GM23338 (cell line): Measurements from ENCODE around the gene PNKP. TPM values are rescaled to one million over a fixed set of nuclear protein-coding genes. Genes with fewer than 3 reads are reported as not detected.

ENCODE experiments used
- ATAC-seq: fragments of 200-7000 bp; cut with Tn5 transposase; 3 replicates; pipeline ENCODE4 v1.9.1; 2020
- DNase-seq: peaks from one replicate; pipeline ENCODE4 v3.0.0-alpha.2; 2015; ENCODE audit warnings: low spot score
- H2AFZ ChIP-seq: fragments of 200-600 bp; sonication (generic); 2 replicates; pipeline ENCODE4 v1.8.0; 2016; ENCODE audit warnings: antibody characterized with exemption, mild to moderate bottlenecking, moderate library complexity
- H3F3A ChIP-seq: fragments of 200-600 bp; sonication (generic); replicated peaks from 2 replicates; pipeline ENCODE4 v1.8.0; 2017; ENCODE audit warnings: antibody characterized with exemption, mixed run types, low read depth
- H3K27ac ChIP-seq: fragments of 200-600 bp; sonication (generic); 2 replicates; pipeline ENCODE4 v1.6.1; 2016; ENCODE audit warnings: low read depth
- H3K27me3 ChIP-seq: fragments of 200-600 bp; sonication (generic); 2 replicates; pipeline ENCODE4 v1.8.0; 2016; ENCODE audit warnings: mild to moderate bottlenecking, mixed run types, moderate library complexity; ENCODE audit not compliant: insufficient read depth
- H3K36me3 ChIP-seq: fragments of 200-600 bp; sonication (generic); 2 replicates; pipeline ENCODE4 v1.8.0; 2016; ENCODE audit warnings: mild to moderate bottlenecking; ENCODE audit not compliant: insufficient read depth
- H3K4me1 ChIP-seq: fragments of 200-600 bp; sonication (generic); 2 replicates; pipeline ENCODE4 v1.8.0; 2016; ENCODE audit warnings: mild to moderate bottlenecking, moderate library complexity; ENCODE audit not compliant: insufficient read depth
- H3K4me2 ChIP-seq: fragments of 200-600 bp; sonication (generic); 2 replicates; pipeline ENCODE4 v1.7.1; 2017; ENCODE audit warnings: mixed run types
- H3K4me3 ChIP-seq: fragments of 200-600 bp; sonication (generic); 2 replicates; pipeline ENCODE4 v1.6.1; 2016; ENCODE audit warnings: mixed run types
- H3K79me2 ChIP-seq: fragments of 200-600 bp; sonication (generic); replicated peaks from 2 replicates; pipeline ENCODE4 v1.8.0; 2017; ENCODE audit warnings: mild to moderate bottlenecking; ENCODE audit not compliant: insufficient read depth
- H3K9me2 ChIP-seq: fragments of 200-600 bp; sonication (generic); 2 replicates; pipeline ENCODE4 v1.8.0; 2017; ENCODE audit not compliant: insufficient read depth
- H4K20me1 ChIP-seq: fragments of 200-600 bp; sonication (generic); replicated peaks from 2 replicates; pipeline ENCODE4 v1.8.0; 2017; ENCODE audit warnings: mild to moderate bottlenecking; ENCODE audit not compliant: insufficient read depth
- H3K27ac Mint-ChIP-seq: 2 replicates; pipeline ENCODE4 v1.8.0; 2020; ENCODE audit warnings: inconsistent platforms, mild to moderate bottlenecking, moderate library complexity, mixed read lengths
- H3K27me3 Mint-ChIP-seq: 3 replicates; pipeline ENCODE4 v1.8.0; 2022; ENCODE audit warnings: low read depth, mild to moderate bottlenecking, moderate library complexity, mixed read lengths, inconsistent platforms; ENCODE audit not compliant: insufficient read depth, poor library complexity
- H3K36me3 Mint-ChIP-seq: 3 replicates; pipeline ENCODE4 v1.8.0; 2021; ENCODE audit warnings: low read depth, mild to moderate bottlenecking, inconsistent platforms, moderate library complexity, mixed read lengths
- H3K4me1 Mint-ChIP-seq: 3 replicates; pipeline ENCODE4 v1.8.0; 2020; ENCODE audit warnings: mild to moderate bottlenecking, inconsistent platforms, mixed read lengths
- H3K4me3 Mint-ChIP-seq: 3 replicates; pipeline ENCODE4 v1.8.0; 2021; ENCODE audit warnings: moderate library complexity, mild to moderate bottlenecking, inconsistent platforms, mixed read lengths
- H3K9me3 Mint-ChIP-seq: 3 replicates; pipeline ENCODE4 v1.8.0; 2020; ENCODE audit warnings: moderate library complexity, mild to moderate bottlenecking, inconsistent platforms, mixed read lengths
- ETS1 ChIP-seq: IDR thresholded peaks from 2 replicates; pipeline ENCODE4 v1.6.1; 2016; ENCODE audit warnings: antibody characterized with exemption
- EZH2 ChIP-seq: fragments of 200-600 bp; sonication (generic); IDR thresholded peaks from one replicate; pipeline ENCODE4 v1.8.0; 2017; ENCODE audit warnings: antibody characterized with exemption, mild to moderate bottlenecking, low read depth; ENCODE audit not compliant: unreplicated experiment
- NANOG ChIP-seq: IDR thresholded peaks from 2 replicates; pipeline ENCODE4 v1.6.1; 2016; ENCODE audit warnings: antibody characterized with exemption, borderline replicate concordance
- ZNF462 ChIP-seq: fragments of 250-450 bp; sonication (Bioruptor Pico); IDR thresholded peaks from 2 replicates; pipeline ENCODE4 v1.5.0; 2020; ENCODE audit warnings: mild to moderate bottlenecking, moderate library complexity
- microRNA-seq: library from miRNA; unstranded; fragments of <30 nt; microRNA quantifications from one replicate; pipeline ENCODE4, GENCODE V29; 2017
- polyA plus RNA-seq: library from polyadenylated mRNA; unstranded; fragments of >200 nt; fragmentation: Nextera tagmentation; extraction: Ambion mirVana; gene quantifications from 2 replicates; pipeline ENCODE4 v1.2.1, GENCODE V29; 2016
- small RNA-seq: library from RNA; depleted of rRNA; stranded (forward); fragments of <200 nt; gene quantifications from one replicate; pipeline ENCODE3, GENCODE V24; 2014; ENCODE audit warnings: low replicate concordance
- total RNA-seq: library from RNA; depleted of rRNA; stranded (reverse); fragments of >200 nt; shearing (Covaris generic); gene quantifications from 2 replicates; pipeline ENCODE4 v1.2.3, GENCODE V29; 2014; rRNA removed

The PNKP gene
- total and polyA plus RNA-seq, 2 experiments from 2014 or later = 99.6 to 109 TPM

DNA sequence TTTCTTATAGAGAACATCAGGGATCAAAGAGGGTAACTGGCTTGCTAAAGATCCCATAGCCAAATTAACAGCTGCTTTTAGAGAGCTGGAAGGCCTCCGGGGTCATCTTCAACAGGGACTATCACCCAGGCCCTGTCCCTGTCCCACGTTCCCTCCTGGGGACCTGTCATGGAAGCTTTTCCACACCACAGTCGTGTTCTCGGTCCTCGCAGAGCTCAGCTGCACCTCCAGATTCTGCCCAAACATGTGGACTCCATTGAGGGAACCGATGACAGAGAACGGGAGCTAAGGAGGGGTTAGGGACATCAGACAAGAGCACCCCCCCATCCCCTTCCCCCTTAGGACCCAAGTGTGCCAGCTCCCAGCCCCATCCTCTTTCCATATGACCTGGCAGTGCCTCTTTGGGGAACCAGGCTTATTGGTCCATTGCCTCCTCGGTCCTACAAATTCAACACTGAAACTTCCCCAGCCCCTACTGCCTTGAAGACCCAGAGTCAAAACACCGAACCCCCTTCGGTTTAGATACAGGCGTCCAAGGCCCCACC, 54.9 kb downstream of the PNKP start (continued):
- TF ChIP-seq ETS1 (no peak), EZH2 (no peak)

DNA sequence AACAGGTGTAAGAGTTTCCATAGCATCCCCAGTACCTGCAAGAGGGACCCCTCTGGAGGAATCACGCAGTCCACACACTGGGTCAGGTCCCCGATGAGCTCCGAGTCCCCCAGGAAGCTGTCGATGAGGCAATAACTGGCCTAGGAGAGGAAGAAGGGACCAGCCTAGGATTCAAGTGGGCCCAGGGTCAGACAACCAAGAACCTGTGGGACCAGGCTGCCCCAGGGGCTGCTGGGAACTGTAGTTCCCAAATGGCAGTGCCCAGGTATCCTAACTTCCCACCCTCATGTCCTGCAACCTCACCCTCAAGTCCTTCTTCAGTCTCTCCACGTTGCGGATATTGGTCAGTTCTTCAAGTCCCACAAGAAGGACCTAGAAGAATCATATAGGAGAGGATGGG, 56.0 kb downstream of the PNKP start:
- Histone ChIP-seq H3K4me3 (no peak overlapping the region), H3K4me2 (no peak overlapping the region), H4K20me1 (no peaks in the 10 kb centered on the region; the same call in 1 of the 2 replicates), H2AFZ (no peak overlapping the region), H3K4me1 (peaks cover 14% of the 10 kb centered on the region; the same call in 1 of the 2 replicates), H3K27ac (no peak overlapping the region), H3K9me2 (no peaks in the 10 kb centered on the region), H3K79me2 (no peaks in the 10 kb centered on the region), H3K27me3 (no peaks in the 10 kb centered on the region), H3K36me3 (no peaks in the 10 kb centered on the region; the same call in 1 of the 2 replicates), H3F3A (peaks cover 17% of the 10 kb centered on the region)
- peaks cover 24% of the 10 kb centered on the region for H3K27me3 Mint-ChIP-seq
- H3K9me3 Mint-ChIP-seq = no peaks in the 10 kb centered on the region; the same call in 2 of the 3 replicates
- 0 out of 3 replicates have a peak overlapping the region, but pooled peaks have one; percentile 16 for H3K4me3 Mint-ChIP-seq
- TF ChIP-seq NANOG (no peak), ZNF462 (CRISPR knock-in tag) (no peak)
- H3K4me1 Mint-ChIP-seq = peaks cover 23% of the 10 kb centered on the region
- H3K36me3 Mint-ChIP-seq = peaks cover 14% of the 10 kb centered on the region
- no peak for DNase-seq
- no peak for ATAC-seq
- H3K27ac Mint-ChIP-seq = no peak overlapping the region

Small RNAs within 50 kb of the gene (microRNA-seq; reads per million reads assigned to microRNA genes)
- gene MIR4749 = 1.8 reads per million
- gene MIR4750 = 1.8 reads per million
- not detected for gene MIR6800

Small RNAs within 50 kb of the gene (small RNA-seq; reads per million reads assigned to genes)
- not detected for gene MIR4749

Other genes starting within 250 kb of the PNKP start
- 6.1 and 9.3 TPM in 2 replicates for gene RRAS, start 227.4 kb downstream of the PNKP start, total RNA-seq
- gene RRAS, start 227.4 kb downstream of the PNKP start, polyA plus RNA-seq = 30.0 and 31.0 TPM in 2 replicates
- gene SCAF1, start 225.4 kb downstream of the PNKP start, total RNA-seq = 47.0 and 53.7 TPM in 2 replicates
- gene SCAF1, start 225.4 kb downstream of the PNKP start, polyA plus RNA-seq = 19.7 and 20.2 TPM in 2 replicates
- 89.3 and 164 TPM in 2 replicates for gene IRF3, start 201.7 kb downstream of the PNKP start, total RNA-seq
- 57.4 and 72.4 TPM in 2 replicates for gene IRF3, start 201.7 kb downstream of the PNKP start, polyA plus RNA-seq
- gene BCL2L12, start 201.6 kb downstream of the PNKP start, total RNA-seq = 30.6 and 61.3 TPM in 2 replicates
- gene BCL2L12, start 201.6 kb downstream of the PNKP start, polyA plus RNA-seq = 102 and 114 TPM in 2 replicates
- gene PRMT1, start 190.3 kb downstream of the PNKP start, total RNA-seq = 700 and 762 TPM in 2 replicates
- gene PRMT1, start 190.3 kb downstream of the PNKP start, polyA plus RNA-seq = 587 and 590 TPM in 2 replicates
- 3.1 and 5.7 TPM in 2 replicates for gene ADM5, start 178.0 kb downstream of the PNKP start, total RNA-seq
- 2.6 and 2.8 TPM in 2 replicates for gene ADM5, start 178.0 kb downstream of the PNKP start, polyA plus RNA-seq
- 46.8 and 63.4 TPM in 2 replicates for gene CPT1C, start 176.5 kb downstream of the PNKP start, total RNA-seq
- gene CPT1C, start 176.5 kb downstream of the PNKP start, polyA plus RNA-seq = 77.3 and 79.3 TPM in 2 replicates
- not detected in 2 replicates for gene TSKS, start 104.3 kb downstream of the PNKP start, total RNA-seq
- gene TSKS, start 104.3 kb downstream of the PNKP start, polyA plus RNA-seq = 0.82 and 0.99 TPM in 2 replicates
- gene AP2A1, start 100.6 kb downstream of the PNKP start, total RNA-seq = 110 and 129 TPM in 2 replicates
- 34.1 and 37.2 TPM in 2 replicates for gene AP2A1, start 100.6 kb downstream of the PNKP start, polyA plus RNA-seq
- 25.7 and 34.8 TPM in 2 replicates for gene FUZ, start 54.3 kb downstream of the PNKP start, total RNA-seq
- 24.3 TPM in 2 replicates for gene FUZ, start 54.3 kb downstream of the PNKP start, polyA plus RNA-seq
- 47.1 and 58.6 TPM in 2 replicates for gene MED25, start 49.3 kb downstream of the PNKP start, total RNA-seq
- 45.6 and 46.4 TPM in 2 replicates for gene MED25, start 49.3 kb downstream of the PNKP start, polyA plus RNA-seq
- gene PTOV1, start 16.4 kb downstream of the PNKP start, total RNA-seq = 194 and 209 TPM in 2 replicates
- gene PTOV1, start 16.4 kb downstream of the PNKP start, polyA plus RNA-seq = 188 and 225 TPM in 2 replicates
- 15.7 and 21.5 TPM in 2 replicates for gene AKT1S1, start 9.8 kb upstream of the PNKP start, total RNA-seq
- 28.0 and 28.6 TPM in 2 replicates for gene AKT1S1, start 9.8 kb upstream of the PNKP start, polyA plus RNA-seq
- gene TBC1D17, start 10.1 kb upstream of the PNKP start, total RNA-seq = 12.1 and 19.3 TPM in 2 replicates
- 39.5 and 43.1 TPM in 2 replicates for gene TBC1D17, start 10.1 kb upstream of the PNKP start, polyA plus RNA-seq
- gene IL4I1, start 29.3 kb upstream of the PNKP start, total RNA-seq = 0.50 and 0.69 TPM in 2 replicates
- 0.57 and 0.60 TPM in 2 replicates for gene IL4I1, start 29.3 kb upstream of the PNKP start, polyA plus RNA-seq
- gene ATF5, start 61.6 kb upstream of the PNKP start, total RNA-seq = 7.4 and 8.2 TPM in 2 replicates
- gene ATF5, start 61.6 kb upstream of the PNKP start, polyA plus RNA-seq = 9.6 and 10.3 TPM in 2 replicates
- 87.7 and 99.4 TPM in 2 replicates for gene NUP62, start 61.9 kb upstream of the PNKP start, total RNA-seq
- gene NUP62, start 61.9 kb upstream of the PNKP start, polyA plus RNA-seq = 54.0 and 55.5 TPM in 2 replicates
- not detected in 2 replicates for gene SIGLEC11, start 93.6 kb upstream of the PNKP start, total RNA-seq
- not detected in 2 replicates for gene SIGLEC11, start 93.6 kb upstream of the PNKP start, polyA plus RNA-seq
- gene VRK3, start 157.8 kb upstream of the PNKP start, total RNA-seq = 20.4 and 29.1 TPM in 2 replicates
- 17.4 and 19.2 TPM in 2 replicates for gene VRK3, start 157.8 kb upstream of the PNKP start, polyA plus RNA-seq
- 17.4 and 18.9 TPM in 2 replicates for gene ZNF473, start 158.4 kb upstream of the PNKP start, total RNA-seq
- gene ZNF473, start 158.4 kb upstream of the PNKP start, polyA plus RNA-seq = 1.5 and 3.3 TPM in 2 replicates